ENCODE data around the gene CMTM2. TPM values are rescaled to one million over a fixed set of nuclear protein-coding genes. Genes with fewer than 3 reads are reported as not detected.

The CMTM2 gene
- total and polyA plus RNA-seq, 2 experiments from 2014 or later: 0.88 TPM; not detected in 1

- H3K27me3 ChIP-seq: no peaks in the 10 kb centered on the region
- TF ChIP-seq CTCF (IDR thresholded peaks at IDR 0.05; ENCODE audit: low read depth, low read length): no peak
- H3K36me3 ChIP-seq: no peaks in the 10 kb centered on the region
- peaks cover 15% of the 10 kb centered on the region for H3K4me1 ChIP-seq (ENCODE audit: low read depth)
- H3K4me3 ChIP-seq: no peak overlapping the region
- H3K9me3 ChIP-seq (ENCODE audit: low read depth): no peaks in the 10 kb centered on the region
- no peak overlapping the region for H3K27ac ChIP-seq
- no peak for DNase-seq (ENCODE audit: low read depth in 1 of 2, low spot score in 1 of 2)
Observed at GRCh38 chr16:66601471-66601870, 22.2 kb downstream of the CMTM2 start.

GRCh38 chr16:66603537-66604375, 24.5 kb downstream of the CMTM2 start:
- Histone ChIP-seq H3K27ac (peak overlapping the region; percentile 36), H3K9me3 (ENCODE audit: low read depth) (no peaks in the 10 kb centered on the region), H3K27me3 (no peaks in the 10 kb centered on the region), H3K4me1 (ENCODE audit: low read depth) (peaks cover 15% of the 10 kb centered on the region), H3K36me3 (no peaks in the 10 kb centered on the region), H3K4me3 (peak overlapping the region; percentile 79)
- peak; percentile 68 to 72 for DNase-seq (ENCODE audit: low read depth in 1 of 2, low spot score in 1 of 2)
- TF ChIP-seq CTCF (IDR thresholded peaks at IDR 0.05; ENCODE audit: low read depth, low read length): no peak

GRCh38 chr16:66604376-66605176, 25.3 kb downstream of the CMTM2 start, which contains the start of gene CMTM3:
TSS of gene CMTM3 (plus strand) at chr16:66604704. CDS start at chr16:66604806, 102 bp downstream.
- peak; percentile 73 to 83 for DNase-seq (ENCODE audit: low read depth in 1 of 2, low spot score in 1 of 2)
- Histone ChIP-seq H3K9me3 (ENCODE audit: low read depth) (no peaks in the 10 kb centered on the region), H3K36me3 (peaks cover under 1% of the 10 kb centered on the region), H3K27ac (peak within 1 kb of the TSS; percentile 36), H3K4me3 (peak within 1 kb of the TSS; percentile 79), H3K4me1 (ENCODE audit: low read depth) (peaks cover 15% of the 10 kb centered on the region), H3K27me3 (no peaks in the 10 kb centered on the region)
- TF ChIP-seq CTCF (IDR thresholded peaks at IDR 0.05; ENCODE audit: low read depth, low read length): peak; percentile 48

- Histone ChIP-seq H3K9me3 (ENCODE audit: low read depth) (no peaks in the 10 kb centered on the region), H3K36me3 (peaks cover 7% of the 10 kb centered on the region), H3K4me3 (peak overlapping the region; percentile 79), H3K27ac (no peak overlapping the region), H3K4me1 (ENCODE audit: low read depth) (peaks cover 15% of the 10 kb centered on the region), H3K27me3 (no peaks in the 10 kb centered on the region)
- peak; percentile 45 to 58 for DNase-seq (ENCODE audit: low read depth in 1 of 2, low spot score in 1 of 2)
- no peak for TF ChIP-seq CTCF (IDR thresholded peaks at IDR 0.05; ENCODE audit: low read depth, low read length)
Observed at GRCh38 chr16:66605177-66605978, 26.1 kb downstream of the CMTM2 start.

Measured in cardiac muscle cell (in vitro differentiated cells and primary cell).